Dedifferentiated amniotic fluid mesenchymal stem cell (primary cell): ENCODE results near the gene MAPK11.
"Not testable (repeated sequence)": the region's sequence is repeated elsewhere in the genome, so short reads cannot be mapped to it uniquely, and the experiment has no call there.

ENCODE experiments used
- DNase-seq: peaks from one replicate; pipeline ENCODE4 v3.0.0-alpha.2; 2016; ENCODE audit errors: extremely low spot score

The MAPK11 gene

DNA sequence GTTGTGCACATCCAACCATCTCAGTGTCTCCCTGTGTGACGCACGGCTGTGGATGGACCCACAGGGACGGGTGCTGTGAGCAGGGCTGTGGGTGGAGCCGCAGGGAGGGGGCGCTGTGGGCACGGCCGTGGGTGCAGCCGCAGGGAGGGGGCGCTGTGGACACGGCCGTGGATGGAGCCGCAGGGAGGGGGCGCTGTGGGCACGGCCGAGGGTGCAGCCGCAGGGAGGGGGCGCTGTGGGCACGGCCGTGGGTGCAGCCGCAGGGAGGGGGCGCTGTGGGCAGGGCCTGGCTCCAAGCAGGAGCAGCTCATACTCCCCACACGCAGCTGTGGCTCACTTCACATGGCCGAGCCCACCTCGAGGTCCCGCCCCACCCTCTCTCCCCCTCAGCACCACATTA, 6.0 kb upstream of the MAPK11 start:
- no peak for DNase-seq

DNA sequence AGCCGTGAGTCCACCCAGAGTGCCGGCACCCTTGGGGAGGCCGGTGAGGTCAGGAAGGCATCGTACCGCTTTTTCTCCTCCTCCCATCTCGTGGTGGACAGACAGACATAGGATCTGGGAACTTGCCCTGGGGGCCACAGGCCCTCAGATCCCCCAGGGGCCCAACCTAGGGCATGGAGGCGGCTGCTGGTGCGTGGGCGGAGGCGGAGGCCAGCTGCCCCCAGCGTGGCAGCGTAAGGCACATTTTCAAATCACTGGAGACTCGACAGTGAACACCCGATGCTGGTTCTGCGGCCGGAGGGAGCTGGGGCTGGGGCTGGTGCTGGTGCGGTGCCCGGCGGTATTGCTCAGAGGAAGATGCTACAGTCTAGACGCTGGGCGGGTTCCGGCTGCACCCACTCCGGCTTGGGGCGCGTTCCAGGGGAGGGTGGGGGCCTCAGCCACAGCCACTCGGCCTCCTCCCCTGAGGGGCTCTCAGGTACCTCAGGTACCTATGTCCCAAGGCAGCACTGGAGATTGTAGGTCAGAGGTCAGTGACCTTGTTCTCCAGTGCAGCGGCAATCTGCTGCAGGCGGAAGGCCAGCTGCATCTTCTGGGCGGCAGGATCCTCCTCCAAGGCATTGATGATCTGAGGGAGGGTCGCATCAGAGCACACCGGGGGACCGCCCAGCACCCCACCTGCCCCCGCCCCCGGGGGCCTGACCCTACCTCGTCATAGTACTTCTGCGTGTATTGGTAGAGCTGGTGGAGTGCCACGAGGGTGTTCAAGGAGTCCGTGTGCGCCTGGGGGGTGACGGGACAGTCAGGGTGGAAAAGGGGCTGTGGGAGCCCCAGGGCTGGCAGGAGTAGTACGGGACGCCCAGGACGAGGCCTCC, 5.2 kb upstream of the MAPK11 start:
- DNase-seq, result no peak

DNA sequence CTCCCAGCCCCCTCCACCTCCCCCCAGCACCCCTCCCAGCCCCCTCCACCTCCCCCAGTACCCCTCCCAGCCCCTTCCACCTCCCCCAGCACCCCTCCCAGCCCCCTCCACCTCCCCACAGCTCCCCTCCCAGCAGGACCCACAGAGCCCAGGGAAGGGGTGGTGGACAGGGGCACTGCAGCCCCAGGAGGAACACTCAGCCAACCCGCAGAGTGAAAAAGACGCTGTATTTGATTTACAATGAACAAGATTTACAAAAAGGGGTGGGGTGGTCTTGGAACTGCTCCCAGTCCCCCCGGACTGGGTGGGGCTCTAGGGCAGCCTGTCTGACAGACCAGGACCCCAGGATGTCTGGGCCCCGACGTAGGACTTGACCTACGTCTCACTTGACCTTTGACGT, 4.6 kb upstream of the MAPK11 start:
- DNase-seq, result no peak

DNA sequence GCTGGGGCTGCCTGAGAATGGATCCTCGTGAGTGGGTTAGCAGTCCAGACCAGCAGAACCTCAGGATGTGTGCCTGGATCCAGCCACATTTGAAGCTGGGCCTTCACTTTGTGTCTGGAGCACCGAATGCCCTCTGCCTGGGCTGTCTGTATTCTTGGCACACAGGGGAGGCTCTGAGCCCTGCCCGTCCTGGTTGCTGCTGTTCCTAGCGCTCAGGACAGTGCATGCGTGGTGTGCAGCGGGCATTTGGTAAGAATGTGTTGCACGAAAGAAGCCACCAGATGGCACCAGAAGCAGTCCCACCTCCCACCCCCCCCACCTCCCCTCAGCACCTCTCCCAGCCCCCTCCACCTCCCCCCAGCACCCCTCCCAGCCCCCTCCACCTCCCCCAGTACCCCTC, 4.1 kb upstream of the MAPK11 start:
- DNase-seq, result peak; percentile 29

DNA sequence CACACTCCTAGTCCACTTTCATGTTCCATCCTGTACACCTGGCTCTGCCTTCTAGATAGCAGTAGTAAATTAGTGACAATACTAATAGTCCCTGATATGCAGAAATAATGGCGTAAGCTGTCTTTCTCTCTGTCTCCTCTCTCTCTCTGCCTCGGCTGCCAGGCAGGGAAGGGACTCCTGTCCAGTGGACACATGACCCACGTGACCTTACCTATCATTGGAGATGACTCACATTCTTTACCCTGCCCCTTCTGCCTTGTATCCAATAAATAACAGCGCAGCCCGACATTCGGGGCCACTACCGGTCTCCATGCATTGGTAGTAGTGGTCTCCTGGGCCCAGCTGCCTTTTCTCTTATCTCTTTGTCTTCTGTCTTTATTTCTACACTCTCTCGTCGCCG, 3.6 kb upstream of the MAPK11 start:
- not testable (repeated sequence) for DNase-seq

DNA sequence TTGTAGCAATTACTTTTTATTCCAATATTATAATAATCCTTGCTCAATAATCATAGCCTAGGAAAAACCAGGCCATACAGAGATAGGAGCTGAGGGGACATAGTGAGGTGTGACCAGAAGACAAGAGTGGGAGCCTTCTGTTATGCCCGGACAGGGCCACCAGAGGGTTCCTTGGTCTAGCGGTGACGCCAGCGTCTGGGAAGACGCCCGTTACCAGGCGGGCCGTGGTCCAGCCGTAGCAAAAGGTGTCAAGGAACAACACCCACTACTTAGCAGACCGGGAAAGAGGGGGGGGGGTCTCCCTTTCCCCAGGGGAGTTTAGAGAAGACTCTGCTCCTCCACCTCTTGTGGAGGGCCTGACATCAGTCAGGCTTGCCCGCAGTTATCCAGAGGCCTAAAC, 3.2 kb upstream of the MAPK11 start:
- not testable (repeated sequence) for DNase-seq

DNA sequence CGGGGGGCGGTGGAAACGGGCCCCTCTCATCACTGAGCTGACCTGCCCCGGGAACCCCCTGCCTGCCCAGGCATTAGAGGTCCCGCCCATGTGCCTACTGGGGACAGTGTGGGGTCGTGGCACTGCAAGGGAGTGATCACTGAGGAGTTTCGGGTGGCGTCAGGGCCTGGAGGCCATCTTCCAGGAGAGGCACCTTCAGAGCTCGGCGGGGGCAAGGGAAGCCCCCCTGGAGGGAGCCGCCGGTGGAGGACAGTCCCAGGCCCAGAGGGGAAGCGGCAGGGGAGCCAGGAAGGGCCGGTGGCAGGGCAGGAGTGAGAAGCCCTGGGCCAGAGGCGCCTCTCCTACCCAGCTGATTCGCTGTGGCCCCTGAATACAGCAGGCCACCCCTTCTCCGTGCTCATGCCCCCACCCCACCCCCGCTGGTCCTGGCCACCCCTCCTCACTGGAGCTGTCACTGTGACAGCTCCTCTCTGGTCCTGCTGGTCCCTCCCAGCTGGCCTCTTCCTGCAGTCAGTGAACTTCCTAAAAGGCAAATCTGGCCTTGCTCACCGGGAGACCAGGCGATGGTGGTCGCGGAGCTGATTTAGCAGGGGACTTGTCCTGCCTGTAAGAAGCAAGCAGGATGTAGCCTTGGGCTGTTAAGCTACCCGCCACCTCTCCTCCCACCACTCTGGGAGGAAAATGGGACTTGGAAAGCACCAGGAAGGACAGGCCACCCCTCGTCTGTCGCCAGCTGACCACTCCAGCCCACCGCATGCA, 2.0 kb upstream of the MAPK11 start:
- no peak for DNase-seq

DNA sequence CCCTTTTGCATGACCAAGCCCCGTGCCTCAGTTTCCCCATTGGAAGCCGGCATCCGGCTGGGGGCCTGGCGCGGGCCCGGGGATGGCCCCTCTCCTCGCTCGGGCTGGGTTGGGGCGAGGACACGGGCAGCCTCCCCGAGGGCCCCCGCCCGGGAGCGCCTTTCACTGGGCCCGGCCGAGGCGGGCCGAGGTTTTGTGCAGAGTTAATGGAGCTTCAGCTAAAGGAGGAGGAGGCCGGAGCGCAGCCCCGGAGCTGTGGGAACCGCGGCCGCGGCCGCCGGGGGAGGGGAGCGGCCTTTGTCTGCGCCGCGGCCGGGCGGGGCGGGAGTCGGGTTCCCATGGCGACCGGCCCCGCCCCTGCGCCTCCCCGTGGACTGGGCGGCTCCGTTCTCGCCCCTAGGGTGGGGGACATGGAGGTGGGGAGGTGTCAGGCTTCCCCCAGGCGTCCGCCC, 1.4 kb upstream of the MAPK11 start:
- no peak for DNase-seq

DNA sequence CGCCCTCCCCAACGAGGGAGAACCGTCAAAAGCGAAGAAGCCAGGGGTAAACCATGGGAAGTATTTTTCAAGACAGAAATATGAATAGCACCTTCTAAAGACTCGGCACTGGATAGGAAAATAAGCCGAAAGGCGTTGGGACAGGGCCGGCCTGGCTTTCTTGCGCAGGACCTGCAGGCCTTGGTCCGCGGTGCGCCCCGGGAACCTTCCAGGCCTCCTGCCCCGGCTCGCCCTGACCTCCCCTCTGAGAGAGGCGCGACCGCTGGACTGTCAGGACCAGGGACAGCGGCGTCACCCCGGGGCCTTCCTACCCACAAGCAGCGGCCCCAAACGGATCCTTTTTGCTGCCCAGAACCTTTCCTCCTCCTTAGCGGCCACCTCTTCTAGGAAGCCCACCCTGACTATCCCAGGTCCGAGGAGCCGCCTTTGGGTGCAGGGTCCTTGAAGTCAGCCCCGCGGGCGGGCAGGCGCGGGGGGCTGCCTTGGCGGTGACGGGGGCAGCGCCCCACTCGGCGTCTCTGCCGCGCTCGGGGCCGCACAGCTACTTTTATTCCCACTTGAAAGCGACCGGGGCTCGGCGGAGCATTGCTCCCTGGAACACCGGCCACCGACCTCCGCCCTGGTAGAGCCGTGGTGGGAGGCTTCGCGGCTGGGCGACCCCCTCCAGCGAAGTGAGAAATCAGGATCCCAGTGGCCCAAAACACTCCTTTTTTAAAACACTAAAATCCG, 650 bp upstream of the MAPK11 start:
- DNase-seq, result peak; percentile 36

DNA sequence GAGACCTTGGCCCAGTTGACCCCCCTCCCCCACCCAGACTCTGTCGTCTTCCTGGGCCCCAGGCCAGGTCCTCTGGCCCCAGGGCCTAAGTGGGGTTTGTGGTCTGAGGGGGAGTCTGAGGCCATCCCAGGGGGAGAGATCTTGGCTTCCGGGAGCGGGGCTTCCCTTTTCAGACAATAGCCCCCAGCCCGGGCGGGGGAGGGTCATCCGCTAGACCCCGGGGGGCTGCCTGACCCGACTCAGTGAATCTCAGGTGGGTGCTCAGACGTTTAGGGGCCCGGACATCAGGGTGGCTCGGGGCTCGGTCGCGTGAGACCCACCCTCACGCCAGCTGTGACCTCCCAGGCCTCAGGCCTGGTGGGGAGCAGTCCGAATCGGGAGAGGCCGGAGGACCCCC, 609 bp downstream of the MAPK11 start:
- DNase-seq, result no peak

DNA sequence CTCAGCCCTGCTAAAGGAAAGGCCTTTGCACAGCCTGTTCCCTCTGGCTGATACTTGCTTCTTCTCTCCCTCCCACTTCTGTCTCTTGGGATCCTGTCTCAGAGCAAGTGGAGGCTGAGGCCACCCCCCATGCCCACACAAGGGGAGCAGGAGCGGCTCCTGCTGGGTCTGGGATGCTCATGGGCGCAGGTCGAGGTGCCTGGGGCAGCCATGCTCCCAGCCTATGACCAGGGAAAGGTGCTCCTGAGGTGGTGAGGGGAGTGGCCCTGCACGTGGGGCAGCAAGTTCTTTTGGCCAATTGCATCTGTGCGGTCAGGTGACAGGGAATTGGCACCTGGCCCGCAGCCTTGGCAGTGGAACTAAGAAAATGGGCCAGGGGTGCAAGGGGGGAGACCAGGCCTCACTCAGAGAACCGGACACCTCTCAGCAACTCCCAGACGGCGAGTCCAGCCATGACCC, 1.5 kb downstream of the MAPK11 start:
- no peak for DNase-seq

DNA sequence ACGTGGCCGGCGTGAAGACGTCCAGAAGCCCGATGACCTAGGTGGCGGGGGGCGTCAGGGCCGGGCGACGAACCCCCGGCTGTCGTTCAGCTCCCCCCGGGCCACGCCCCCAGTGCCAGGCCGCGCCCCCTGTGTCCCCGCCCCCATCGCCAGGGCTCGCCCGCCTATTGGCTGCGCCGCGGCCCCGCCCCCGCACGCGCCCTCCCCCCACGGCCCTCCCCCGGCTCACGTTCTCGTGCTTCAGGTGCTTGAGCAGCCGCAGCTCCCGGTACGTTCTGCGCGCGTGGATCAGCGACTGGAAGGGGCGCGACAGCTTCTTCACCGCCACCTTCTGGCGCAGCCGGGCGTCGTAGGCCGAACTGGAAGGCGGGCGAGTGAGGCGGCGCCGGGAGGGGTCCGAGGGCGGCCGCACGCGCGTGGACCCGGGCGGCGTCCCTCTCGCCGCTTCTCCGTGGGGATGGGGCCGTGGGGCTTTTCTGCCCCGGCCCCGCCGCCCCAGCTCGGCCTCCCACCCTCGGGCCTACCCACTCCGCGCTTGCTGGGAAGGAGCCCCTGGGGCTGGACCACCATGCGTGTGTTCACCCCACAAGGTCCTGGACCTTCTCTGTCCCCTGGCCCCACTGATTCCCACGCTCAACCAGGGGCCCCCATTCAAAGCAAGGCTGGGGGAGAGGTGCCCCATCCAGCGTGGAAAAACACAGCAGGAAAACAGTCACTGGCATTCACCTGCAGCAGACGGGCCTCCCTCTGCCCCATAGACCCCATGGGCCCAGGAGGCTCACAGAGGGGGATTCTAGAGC, 2.4 kb downstream of the MAPK11 start:
- no peak for DNase-seq

DNA sequence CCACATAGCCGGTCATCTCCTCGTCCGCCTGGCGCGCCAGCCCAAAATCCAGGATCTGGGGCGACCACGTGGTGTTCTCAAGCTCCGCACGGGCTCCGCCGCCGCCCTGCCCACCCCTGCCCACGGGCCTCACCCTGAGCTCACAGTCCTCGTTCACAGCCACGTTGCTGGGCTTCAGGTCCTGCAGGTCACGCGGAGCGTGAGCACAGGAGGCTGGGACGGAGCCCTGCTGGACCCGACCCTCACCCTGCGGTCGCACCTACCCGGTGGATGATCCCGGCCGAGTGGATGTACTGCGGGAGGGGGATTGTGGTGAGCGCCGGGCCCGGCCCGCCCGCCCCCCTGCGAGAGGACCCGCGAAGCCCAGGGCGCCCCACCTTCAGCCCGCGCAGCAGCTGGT, 3.2 kb downstream of the MAPK11 start:
- no peak for DNase-seq

DNA sequence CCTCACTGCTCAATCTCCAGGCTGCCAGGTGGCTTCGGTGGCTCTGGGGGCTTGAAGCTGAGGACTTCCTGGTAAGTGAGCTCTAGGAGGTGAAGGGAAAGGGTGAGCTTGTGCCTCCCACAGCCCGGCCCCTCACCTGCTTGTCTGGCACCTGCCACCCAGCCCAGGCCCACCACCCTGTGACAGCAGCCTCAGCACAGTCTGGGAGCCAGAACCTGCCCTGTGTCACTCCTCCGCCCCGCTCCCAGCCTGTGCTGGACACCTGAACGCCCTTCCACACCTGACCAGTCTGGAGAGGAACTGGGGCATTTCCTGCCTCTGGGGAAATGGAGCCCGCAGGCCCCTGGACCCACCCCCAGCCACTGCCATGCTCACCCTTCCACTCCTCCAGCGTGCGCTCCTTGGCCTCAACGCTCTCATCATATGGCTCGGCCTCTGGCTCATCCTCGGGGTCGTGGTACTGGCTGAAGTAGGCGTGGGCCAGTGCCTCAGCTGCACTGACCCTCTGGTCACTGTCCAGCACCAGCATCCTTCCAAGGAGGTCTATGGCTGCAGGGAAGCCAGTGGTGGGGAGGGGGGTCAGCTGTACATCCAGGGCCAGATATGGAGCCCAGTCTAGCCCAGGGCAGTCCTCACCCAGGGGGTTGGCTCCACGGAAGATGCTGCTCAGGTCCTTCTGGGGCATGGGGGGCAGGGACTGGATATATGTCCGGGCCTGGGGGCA, 5.1 kb downstream of the MAPK11 start:
- no peak for DNase-seq

DNA sequence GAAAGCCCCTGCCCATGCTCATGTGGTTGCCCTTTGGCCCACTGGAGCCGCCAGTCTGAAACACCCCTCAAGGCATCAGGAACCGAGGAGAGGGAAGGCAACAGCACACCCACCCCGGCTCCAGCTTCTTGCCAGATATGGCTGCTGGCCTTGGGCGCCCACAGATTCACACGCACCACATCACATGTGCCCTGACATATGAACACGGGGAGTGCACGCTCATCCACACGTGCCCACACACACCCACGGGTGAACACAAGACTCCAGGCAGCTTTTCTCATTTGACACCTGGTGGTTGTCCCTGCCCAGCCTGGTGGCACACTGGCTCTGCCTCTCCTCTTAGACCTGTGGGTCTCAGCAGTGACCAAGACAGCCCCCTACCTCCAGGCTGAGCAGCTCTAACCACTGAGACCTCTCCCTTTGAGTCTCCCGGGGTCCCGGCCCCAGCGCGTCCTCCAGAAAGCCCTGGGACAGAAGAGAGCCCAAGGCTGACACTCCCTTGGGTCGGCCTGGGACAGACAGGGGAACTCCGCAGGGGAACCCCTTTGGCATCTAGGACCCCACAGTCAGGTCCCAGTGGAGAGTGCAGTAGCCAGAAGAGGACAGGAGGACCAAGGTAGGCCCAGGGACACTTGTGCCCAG, 6.0 kb downstream of the MAPK11 start:
- DNase-seq, result no peak

DNA sequence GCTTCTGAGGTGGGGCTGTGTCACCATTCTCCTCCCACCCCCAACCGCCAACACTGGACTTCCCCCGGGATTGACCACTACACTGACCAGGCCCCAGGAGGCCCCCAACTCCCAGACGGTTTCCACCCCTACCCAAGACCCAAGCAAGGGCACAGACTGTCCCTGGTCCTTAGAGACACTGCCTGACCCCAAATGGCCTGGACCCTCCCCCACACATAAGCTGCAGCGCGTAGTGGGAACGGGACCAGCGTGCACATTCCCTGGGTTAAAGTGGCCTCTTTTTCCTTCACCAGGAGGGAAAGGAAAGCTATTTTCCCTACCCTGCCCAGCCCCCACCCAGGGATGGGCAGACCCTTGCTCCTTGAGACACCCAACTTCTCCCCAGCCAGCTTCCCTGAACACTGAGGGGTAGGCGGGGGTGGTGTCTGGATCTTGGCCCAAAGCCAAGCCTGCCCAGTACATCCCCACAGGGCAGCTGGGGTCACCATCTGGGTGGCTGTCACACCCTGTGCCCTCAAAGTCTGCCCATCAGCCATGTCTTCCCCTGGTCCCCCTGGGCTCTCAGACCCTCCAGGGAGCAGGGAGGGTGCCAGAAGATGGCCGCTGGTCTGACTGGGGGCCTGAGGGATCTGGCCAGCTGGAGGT, 7.1 kb downstream of the MAPK11 start:
- no peak for DNase-seq

DNA sequence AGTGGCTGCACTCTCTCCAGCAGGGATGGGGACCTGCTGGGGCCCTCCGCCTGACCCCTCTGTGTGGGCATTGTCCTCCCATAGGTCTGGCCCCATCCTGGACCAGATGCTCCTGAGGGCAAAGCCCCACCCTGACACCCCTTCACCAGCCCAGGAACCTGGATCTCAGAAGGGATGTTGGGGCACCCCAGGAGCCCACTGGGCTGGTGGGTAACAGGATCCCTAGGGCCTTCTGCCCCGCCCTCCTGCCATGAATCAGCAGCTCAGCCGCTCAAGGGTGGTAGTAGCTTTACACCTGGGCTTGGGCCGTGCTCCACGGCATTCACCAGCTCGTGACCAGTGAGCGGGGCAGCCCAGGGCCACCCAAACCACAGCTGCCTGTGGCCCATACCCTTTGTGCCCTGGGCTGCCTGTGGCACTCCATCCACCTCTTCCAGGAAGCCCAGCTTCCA, 7.7 kb downstream of the MAPK11 start:
- DNase-seq, result no peak

DNA sequence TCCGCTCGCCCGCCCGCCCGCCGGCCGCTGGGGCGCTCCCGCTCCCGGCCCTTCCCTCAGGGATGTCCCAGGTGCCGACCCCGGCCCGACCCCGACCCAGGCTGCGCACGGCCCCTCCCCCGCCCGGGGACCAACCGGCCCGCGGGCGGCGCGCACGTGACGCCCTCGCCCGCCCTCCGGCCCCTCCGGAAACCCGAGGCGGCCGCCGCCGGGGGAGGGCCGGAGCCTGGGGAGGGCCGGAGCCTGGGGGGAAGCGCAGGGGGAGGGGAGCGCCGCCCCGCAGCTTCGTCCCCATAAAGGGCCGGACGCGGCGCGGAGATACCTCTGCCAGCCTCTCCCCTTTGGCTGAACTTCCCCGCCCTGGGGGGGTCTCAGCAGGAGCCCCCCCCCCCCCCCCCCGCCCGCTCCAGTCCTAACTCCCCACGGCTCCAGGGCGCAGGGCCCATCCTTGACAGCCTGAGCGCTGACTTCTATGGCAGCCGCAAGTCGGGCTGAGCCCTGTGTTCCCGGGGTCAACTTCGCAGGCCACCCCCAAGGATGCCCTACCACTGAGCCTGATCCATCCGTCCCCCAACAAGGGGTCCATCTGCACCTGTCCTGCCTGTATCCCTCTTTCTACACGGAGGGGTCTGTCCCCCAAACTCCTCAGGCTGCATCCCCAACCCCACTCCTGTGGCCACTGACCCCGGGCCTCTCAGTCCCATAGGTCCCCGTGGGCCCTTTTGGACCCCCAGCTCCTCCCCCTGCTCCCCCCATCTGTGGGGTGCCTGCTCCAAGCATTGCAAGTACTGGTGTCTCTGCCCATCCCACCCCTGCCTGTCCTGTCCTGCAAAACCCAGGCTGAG, 8.3 kb downstream of the MAPK11 start, which contains the start of gene MAPK12:
Gene MAPK12, minus strand, starts transcription at position 69 of the 845 bp plus-strand sequence. CDS start 174 bp downstream, outside the sequence.
- DNase-seq, result no peak
